ENCODE measurements around the gene CPEB3.

The CPEB3 gene

GRCh38 chr10:92009445-92009844 is 281.4 kb downstream of the CPEB3 start:
- no peak for TF ChIP-seq TAF1 (IDR thresholded peaks at IDR 0.05; ENCODE audit: borderline replicate concordance, insufficient read depth, low read length)
- no peak for TF ChIP-seq SIN3A (IDR thresholded peaks at IDR 0.05; ENCODE audit: borderline replicate concordance, insufficient read depth, low read length)
- no peak for TF ChIP-seq REST (IDR thresholded peaks at IDR 0.05; ENCODE audit: insufficient read depth in 1 of 2, low read depth in 2 of 2, low read length in 2 of 2)
- TF ChIP-seq POLR2AphosphoS5 (IDR thresholded peaks at IDR 0.05; ENCODE audit: low read depth, low read length) = no peak
- TF ChIP-seq FOXP2 (optimal IDR thresholded peaks at IDR 0.05; ENCODE audit: borderline replicate concordance, extremely low read depth, extremely low read length, insufficient read depth) = no peak

- TF ChIP-seq SIN3A (IDR thresholded peaks at IDR 0.05; ENCODE audit: borderline replicate concordance, insufficient read depth, low read length) (no peak), TAF1 (IDR thresholded peaks at IDR 0.05; ENCODE audit: borderline replicate concordance, insufficient read depth, low read length) (no peak), FOXP2 (optimal IDR thresholded peaks at IDR 0.05; ENCODE audit: borderline replicate concordance, extremely low read depth, extremely low read length, insufficient read depth) (no peak), POLR2AphosphoS5 (IDR thresholded peaks at IDR 0.05; ENCODE audit: low read depth, low read length) (no peak), REST (IDR thresholded peaks at IDR 0.05; ENCODE audit: insufficient read depth in 1 of 2, low read depth in 2 of 2, low read length in 2 of 2) (no peak)
Measured at GRCh38 chr10:92005978-92006377, 284.9 kb downstream of the CPEB3 start.

DNA sequence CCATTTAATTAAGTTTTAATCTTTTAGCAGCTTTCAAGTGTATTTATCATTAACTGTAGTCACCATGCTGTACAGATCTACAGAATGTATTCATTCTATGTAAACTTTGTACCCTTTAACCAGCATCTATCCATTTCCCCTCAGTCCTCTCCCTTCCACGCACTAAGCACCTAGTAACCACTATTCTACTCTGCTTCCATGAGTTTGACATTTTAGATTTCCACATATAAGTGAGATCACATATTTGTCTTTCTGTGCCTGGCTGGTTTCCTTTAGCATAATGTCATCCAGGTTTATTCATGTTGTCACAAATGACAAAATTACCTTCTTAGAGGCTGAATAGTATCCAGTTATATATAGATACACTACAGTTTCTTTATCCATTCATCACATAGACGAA is 287.6 kb downstream of the CPEB3 start:
- no peak for TF ChIP-seq POLR2AphosphoS5 (IDR thresholded peaks at IDR 0.05; ENCODE audit: low read depth, low read length)
- no peak for TF ChIP-seq REST (IDR thresholded peaks at IDR 0.05; ENCODE audit: insufficient read depth in 1 of 2, low read depth in 2 of 2, low read length in 2 of 2)
- no peak for TF ChIP-seq SIN3A (IDR thresholded peaks at IDR 0.05; ENCODE audit: borderline replicate concordance, insufficient read depth, low read length)
- no peak for TF ChIP-seq TAF1 (IDR thresholded peaks at IDR 0.05; ENCODE audit: borderline replicate concordance, insufficient read depth, low read length)
- no peak for TF ChIP-seq FOXP2 (optimal IDR thresholded peaks at IDR 0.05; ENCODE audit: borderline replicate concordance, extremely low read depth, extremely low read length, insufficient read depth)

DNA sequence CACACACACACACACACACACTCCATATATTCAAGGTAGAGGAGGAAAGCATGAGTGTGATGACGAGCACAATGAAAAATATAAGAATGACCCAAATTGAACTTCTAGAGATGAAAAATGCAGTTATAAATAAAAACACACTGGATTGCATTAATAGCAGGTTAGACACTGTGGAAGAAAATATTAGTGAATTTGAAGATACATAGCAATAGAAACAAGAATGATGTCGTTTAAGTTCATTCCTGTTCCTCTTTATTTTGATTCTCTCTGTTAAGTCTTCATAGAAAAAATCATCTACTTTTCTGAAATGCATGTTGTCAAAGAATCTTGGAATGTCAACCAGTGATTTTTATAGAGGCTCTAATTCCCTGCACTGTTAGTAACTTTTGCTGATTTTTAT is 288.9 kb downstream of the CPEB3 start:
- TF ChIP-seq REST (IDR thresholded peaks at IDR 0.05; ENCODE audit: insufficient read depth in 1 of 2, low read depth in 2 of 2, low read length in 2 of 2) = no peak
- TF ChIP-seq FOXP2 (optimal IDR thresholded peaks at IDR 0.05; ENCODE audit: borderline replicate concordance, extremely low read depth, extremely low read length, insufficient read depth) = no peak
- TF ChIP-seq SIN3A (IDR thresholded peaks at IDR 0.05; ENCODE audit: borderline replicate concordance, insufficient read depth, low read length) = no peak
- TF ChIP-seq POLR2AphosphoS5 (IDR thresholded peaks at IDR 0.05; ENCODE audit: low read depth, low read length) = no peak
- no peak for TF ChIP-seq TAF1 (IDR thresholded peaks at IDR 0.05; ENCODE audit: borderline replicate concordance, insufficient read depth, low read length)

- no peak for TF ChIP-seq POLR2AphosphoS5 (IDR thresholded peaks at IDR 0.05; ENCODE audit: low read depth, low read length)
- no peak for TF ChIP-seq FOXP2 (optimal IDR thresholded peaks at IDR 0.05; ENCODE audit: borderline replicate concordance, extremely low read depth, extremely low read length, insufficient read depth)
- no peak for TF ChIP-seq SIN3A (IDR thresholded peaks at IDR 0.05; ENCODE audit: borderline replicate concordance, insufficient read depth, low read length)
- no peak for TF ChIP-seq TAF1 (IDR thresholded peaks at IDR 0.05; ENCODE audit: borderline replicate concordance, insufficient read depth, low read length)
- no peak for TF ChIP-seq REST (IDR thresholded peaks at IDR 0.05; ENCODE audit: insufficient read depth in 1 of 2, low read depth in 2 of 2, low read length in 2 of 2)
Measured at GRCh38 chr10:92001581-92001980, 289.3 kb downstream of the CPEB3 start.
